Sigmoid colon (tissue), 7 donors: ENCODE results near the gene PLGRKT. TPM values are rescaled to one million over a fixed set of nuclear protein-coding genes. Genes with fewer than 3 reads are reported as not detected.

Experiments used
- DNase-seq: peaks from one replicate; pipeline ENCODE4 v3.0.0-alpha.2; 2019
- H3K27ac ChIP-seq, 4 donors: fragments of 200-600 bp; sonication (generic); one replicate each; pipeline ENCODE4 v1.5.1; 2016 to 2019; ENCODE audit warnings: mild to moderate bottlenecking in 1 of 4
- H3K27me3 ChIP-seq, 3 donors: fragments of 200-600 bp; sonication (generic); one replicate each; pipeline ENCODE4 v1.5.1; 2019; ENCODE audit warnings: mild to moderate bottlenecking in 1 of 3
- H3K36me3 ChIP-seq, 4 donors: fragments of 200-600 bp; sonication (generic); one replicate each; pipeline ENCODE4 v1.5.1; 2016 to 2019
- H3K4me1 ChIP-seq, 4 donors: fragments of 200-600 bp; sonication (generic); one replicate each; pipeline ENCODE4 v1.5.1; 2017 to 2019
- H3K4me3 ChIP-seq, 4 donors: fragments of 200-600 bp; sonication (generic); one replicate each; pipeline ENCODE4 v1.5.1; 2017 to 2019; ENCODE audit warnings: mild to moderate bottlenecking in 2 of 4, moderate library complexity in 1 of 4
- H3K9me3 ChIP-seq, 4 donors: fragments of 200-600 bp in 3 of 4; sonication (generic) in 3 of 4; one replicate each; pipeline versions ENCODE4 v1.5.1 to v1.6.1; 2013 to 2019
- EP300 ChIP-seq, 4 donors: sonication (generic); formaldehyde crosslinking; IDR thresholded peaks; one replicate each; pipeline ENCODE4 v1.6.1; 2017; ENCODE audit warnings: antibody characterized with exemption in 4 of 4
- POLR2A ChIP-seq, 2 donors: fragments of 450-650 bp; IDR thresholded peaks; one replicate each; pipeline ENCODE4 v1.6.1; 2016; ENCODE audit warnings: antibody characterized with exemption in 2 of 2, mild to moderate bottlenecking in 2 of 2, moderate library complexity in 2 of 2
- POLR2AphosphoS5 ChIP-seq, 4 donors: sonication (generic); formaldehyde crosslinking; IDR thresholded peaks; one replicate each; pipeline ENCODE4 v1.6.1; 2017; ENCODE audit warnings: antibody characterized with exemption in 4 of 4
- WGBS, 2 donors: extraction: QIAGEN DNeasy Blood & Tissue Kit; methylation state at CpG; one replicate each; pipeline ENCODE4 v1.1.7; 2013; 5-methylcytosine and 5-hydroxymethylcytosine counted together
- intact Hi-C: fragments of 100-400 bp; cut with DNase I; formaldehyde crosslinking; loops from one replicate; pipeline ENCODE4 v1.15.1; 2023
- polyA plus RNA-seq, 3 donors: library from polyadenylated mRNA; stranded (reverse); fragments of 200-250 nt; gene quantifications; one replicate each; pipeline ENCODE4 v1.2.3, GENCODE V29; 2013
- total RNA-seq, 4 donors: library from RNA; depleted of rRNA; stranded (reverse); fragments of >200 nt; gene quantifications; one replicate each; pipeline ENCODE4 v1.1.0, GENCODE V29; 2016
- TF ChIP-seq, protein P1 (sequence below), 4 experiments: fragments of 450-650 bp in 3 of 4; fragments of 200-600 bp in 1 of 4; IDR thresholded peaks; one replicate each; pipeline ENCODE4 v1.5.1; 2016 to 2019; ENCODE audit warnings: antibody characterized with exemption in 4 of 4, mild to moderate bottlenecking in 3 of 4, moderate library complexity in 2 of 4
- donor health status: healthy with polysubstance abuse.
- donor health status: Bipolar disorder and iron deficiency.
- donor health status: healthy.

Gene PLGRKT
- total and polyA plus RNA-seq, 7 donors: 14.1 to 94.6 (median 25.0) TPM

DNA sequence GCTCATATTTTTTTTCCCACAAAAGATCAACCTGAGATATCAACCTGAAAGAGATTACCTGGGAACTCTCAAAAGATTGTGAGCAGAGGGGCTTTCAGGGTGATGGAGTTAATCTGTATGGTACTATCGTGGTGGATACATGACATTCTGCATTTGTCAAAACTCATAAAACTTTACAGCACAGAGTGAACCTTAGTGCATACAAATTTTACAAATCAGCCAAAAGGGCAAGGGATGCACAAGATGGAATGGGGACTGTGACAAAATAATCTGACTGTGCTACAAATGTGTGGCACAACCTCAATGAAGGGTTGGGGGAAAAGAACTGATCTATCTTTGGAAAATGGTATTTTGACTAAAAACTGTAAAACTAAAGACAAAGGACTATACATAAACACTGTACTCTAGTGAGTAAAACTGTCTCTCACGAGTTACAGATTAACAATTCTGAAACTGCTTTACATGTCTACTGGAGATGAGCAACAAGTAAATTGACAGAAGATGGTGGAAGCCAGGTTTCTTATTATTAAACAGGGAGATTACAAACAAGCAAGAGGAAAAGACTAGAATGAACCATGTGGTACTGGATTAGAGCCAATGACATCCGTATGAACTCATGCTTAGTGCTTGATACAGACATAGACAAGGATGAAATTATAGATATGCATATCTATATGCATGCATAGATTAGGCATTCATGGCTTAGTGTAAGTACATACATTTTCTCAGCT, 73.3 kb downstream of the PLGRKT start:
- Histone ChIP-seq H3K9me3 (no peaks in the 10 kb centered on the region), H3K27ac (no peak overlapping the region), H3K27me3 (no peaks in the 10 kb centered on the region), H3K36me3 (peaks cover 0 to 8% (median 0%) of the 10 kb centered on the region in 4 donors), H3K4me1 (no peaks in the 10 kb centered on the region), H3K4me3 (no peak overlapping the region)
- TF ChIP-seq POLR2A (IDR thresholded peaks at IDR 0.05) (no peak), EP300 (IDR thresholded peaks at IDR 0.05) (no peak)
- intact Hi-C loops: no loop called here
- no peak for DNase-seq
- WGBS, 2 donors: 15 to 36% methylated on average over 3 of the region's 3 CpGs

- Histone ChIP-seq H3K4me1 (peaks cover 0 to 14% (median 2%) of the 10 kb centered on the region in 4 donors), H3K9me3 (no peaks in the 10 kb centered on the region), H3K27me3 (no peaks in the 10 kb centered on the region), H3K4me3 (no peak overlapping the region), H3K27ac (no peak overlapping the region), H3K36me3 (peaks cover 0 to 8% (median 0%) of the 10 kb centered on the region in 4 donors)
- DNase-seq: no peak
- 93 to 95% methylated on average over 3 of the region's 3 CpGs for whole genome bisulfite sequencing, 2 donors
- TF ChIP-seq POLR2A (IDR thresholded peaks at IDR 0.05) (no peak), EP300 (IDR thresholded peaks at IDR 0.05) (no peak), POLR2AphosphoS5 (IDR thresholded peaks at IDR 0.05) (no peak)
- TF ChIP-seq, protein P1, sequence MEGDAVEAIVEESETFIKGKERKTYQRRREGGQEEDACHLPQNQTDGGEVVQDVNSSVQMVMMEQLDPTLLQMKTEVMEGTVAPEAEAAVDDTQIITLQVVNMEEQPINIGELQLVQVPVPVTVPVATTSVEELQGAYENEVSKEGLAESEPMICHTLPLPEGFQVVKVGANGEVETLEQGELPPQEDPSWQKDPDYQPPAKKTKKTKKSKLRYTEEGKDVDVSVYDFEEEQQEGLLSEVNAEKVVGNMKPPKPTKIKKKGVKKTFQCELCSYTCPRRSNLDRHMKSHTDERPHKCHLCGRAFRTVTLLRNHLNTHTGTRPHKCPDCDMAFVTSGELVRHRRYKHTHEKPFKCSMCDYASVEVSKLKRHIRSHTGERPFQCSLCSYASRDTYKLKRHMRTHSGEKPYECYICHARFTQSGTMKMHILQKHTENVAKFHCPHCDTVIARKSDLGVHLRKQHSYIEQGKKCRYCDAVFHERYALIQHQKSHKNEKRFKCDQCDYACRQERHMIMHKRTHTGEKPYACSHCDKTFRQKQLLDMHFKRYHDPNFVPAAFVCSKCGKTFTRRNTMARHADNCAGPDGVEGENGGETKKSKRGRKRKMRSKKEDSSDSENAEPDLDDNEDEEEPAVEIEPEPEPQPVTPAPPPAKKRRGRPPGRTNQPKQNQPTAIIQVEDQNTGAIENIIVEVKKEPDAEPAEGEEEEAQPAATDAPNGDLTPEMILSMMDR (IDR thresholded peaks at IDR 0.05): no peak
- intact Hi-C loops: no loop called here
These were observed 76.3 kb downstream of the PLGRKT start for GRCh38 chr9:5361326-5362010.

DNA sequence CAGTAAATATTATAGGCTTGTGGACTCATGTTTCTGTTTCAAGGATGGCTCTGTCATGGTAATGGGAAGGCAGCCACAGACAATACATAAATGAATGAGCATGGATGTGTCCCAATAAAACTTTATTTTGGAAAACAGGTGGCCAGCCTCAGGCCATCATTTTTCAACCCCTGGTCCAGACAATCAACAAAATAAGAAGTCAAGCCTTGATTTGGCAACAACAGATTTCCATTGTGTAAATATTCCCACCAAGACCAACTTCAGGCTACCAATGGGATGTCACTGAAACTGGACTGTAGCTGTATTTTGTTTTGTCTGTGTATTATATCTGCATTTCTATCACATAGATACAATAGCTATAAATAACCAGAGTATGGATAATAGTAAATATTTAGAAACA, 77.4 kb downstream of the PLGRKT start:
- Histone ChIP-seq H3K4me1 (peaks cover 0 to 14% (median 2%) of the 10 kb centered on the region in 4 donors), H3K9me3 (no peaks in the 10 kb centered on the region), H3K27ac (no peak overlapping the region), H3K36me3 (peaks cover 0 to 8% (median 0%) of the 10 kb centered on the region in 4 donors), H3K4me3 (no peak overlapping the region), H3K27me3 (no peaks in the 10 kb centered on the region)
- TF ChIP-seq POLR2AphosphoS5 (IDR thresholded peaks at IDR 0.05) (no peak), EP300 (IDR thresholded peaks at IDR 0.05) (no peak), POLR2A (IDR thresholded peaks at IDR 0.05) (no peak)
- TF ChIP-seq, protein P1 (IDR thresholded peaks at IDR 0.05): no peak
- DNase-seq: no peak
- intact Hi-C loops: no loop called here

DNA sequence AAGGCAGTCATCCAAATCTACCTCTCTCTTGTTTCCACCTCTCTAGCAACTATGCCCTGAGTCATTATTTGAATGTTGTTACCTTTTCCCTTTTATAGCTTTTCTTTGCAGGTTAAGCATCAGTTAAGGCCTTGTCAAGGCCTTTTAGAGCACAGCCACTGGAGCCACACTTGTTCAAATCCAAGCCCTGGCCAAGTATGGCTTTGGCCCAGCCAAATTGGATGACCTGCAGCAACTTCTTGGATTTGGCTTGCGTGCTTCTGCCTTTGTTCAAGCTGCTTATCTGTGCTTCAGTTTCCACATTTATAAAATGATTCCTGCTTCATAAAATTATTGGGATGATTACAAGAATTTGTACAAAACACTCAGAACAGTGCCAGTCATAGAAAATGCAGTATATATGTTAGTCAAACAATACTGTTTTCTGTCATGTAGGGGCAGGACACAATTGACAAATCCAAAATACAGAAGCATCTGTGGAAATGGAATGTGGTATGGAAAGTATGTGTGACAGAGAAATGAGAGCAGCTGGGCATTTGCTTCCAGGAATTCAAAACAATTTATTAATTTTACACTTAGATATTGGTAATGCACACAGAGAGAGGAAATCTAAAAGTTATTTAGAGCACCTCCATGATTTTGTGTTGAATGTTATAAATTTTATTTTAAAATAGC, 80.2 kb downstream of the PLGRKT start:
- intact Hi-C loops: no loop called here
- 94 to 100% methylated on average over 1 of the region's 1 CpG for WGBS, 2 donors
- no peak for DNase-seq
- Histone ChIP-seq H3K4me1 (peaks cover 0 to 14% (median 2%) of the 10 kb centered on the region in 4 donors), H3K9me3 (no peaks in the 10 kb centered on the region), H3K36me3 (peaks cover 0 to 8% (median 0%) of the 10 kb centered on the region in 4 donors), H3K4me3 (no peak overlapping the region), H3K27ac (no peak overlapping the region), H3K27me3 (no peaks in the 10 kb centered on the region)
- TF ChIP-seq POLR2AphosphoS5 (IDR thresholded peaks at IDR 0.05) (no peak), POLR2A (IDR thresholded peaks at IDR 0.05) (no peak), EP300 (IDR thresholded peaks at IDR 0.05) (no peak)
- TF ChIP-seq, protein P1 (IDR thresholded peaks at IDR 0.05): no peak

- Histone ChIP-seq H3K9me3 (no peaks in the 10 kb centered on the region), H3K4me1 (peaks cover 0 to 14% (median 2%) of the 10 kb centered on the region in 4 donors), H3K4me3 (no peak overlapping the region), H3K36me3 (peaks cover 0 to 6% (median 0%) of the 10 kb centered on the region in 4 donors), H3K27ac (no peak overlapping the region), H3K27me3 (no peaks in the 10 kb centered on the region)
- 97 to 98% methylated on average over 2 of the region's 2 CpGs for WGBS, 2 donors
- no peak for DNase-seq
- no peak for TF ChIP-seq POLR2A (IDR thresholded peaks at IDR 0.05)
- TF ChIP-seq, protein P1 (IDR thresholded peaks at IDR 0.05): no peak
- no peak for TF ChIP-seq EP300 (IDR thresholded peaks at IDR 0.05)
- no peak for TF ChIP-seq POLR2AphosphoS5 (IDR thresholded peaks at IDR 0.05)
- intact Hi-C loops: no loop called here
These were observed 81.9 kb downstream of the PLGRKT start for GRCh38 chr9:5355817-5356216.
